BE2C (cell line): ENCODE data around the gene P3H4.
A peak's percentile ranks its signal among the peaks of the same experiment; 100 is the strongest.

ENCODE experiments used
- DNase-seq: peaks from one replicate; pipeline ENCODE4 v3.0.0-alpha.2; 2020
- H3K27me3 ChIP-seq: fragments of 250-450 bp; sonication (Bioruptor Pico); 2 replicates; pipeline ENCODE4 v1.5.1; 2020; ENCODE audit warnings: mild to moderate bottlenecking
- H3K36me3 ChIP-seq: fragments of 250-450 bp; sonication (Bioruptor Pico); 2 replicates; pipeline ENCODE4 v1.5.1; 2020; ENCODE audit warnings: mild to moderate bottlenecking
- H3K4me1 ChIP-seq: fragments of 250-450 bp; sonication (Bioruptor Pico); 2 replicates; pipeline ENCODE4 v1.5.1; 2020
- H3K4me3 ChIP-seq: 2 replicates; pipeline ENCODE4 v1.5.1; 2011; ENCODE audit warnings: low read depth, low read length
- H3K9me3 ChIP-seq: fragments of 250-450 bp; sonication (Bioruptor Pico); 2 replicates; pipeline ENCODE4 v1.5.1; 2020
- TF ChIP-seq, protein P1 (sequence below): IDR thresholded peaks from 2 replicates; pipeline ENCODE4 v1.5.1; 2012; ENCODE audit warnings: mild to moderate bottlenecking, low read depth, low read length

P3H4 gene

DNA sequence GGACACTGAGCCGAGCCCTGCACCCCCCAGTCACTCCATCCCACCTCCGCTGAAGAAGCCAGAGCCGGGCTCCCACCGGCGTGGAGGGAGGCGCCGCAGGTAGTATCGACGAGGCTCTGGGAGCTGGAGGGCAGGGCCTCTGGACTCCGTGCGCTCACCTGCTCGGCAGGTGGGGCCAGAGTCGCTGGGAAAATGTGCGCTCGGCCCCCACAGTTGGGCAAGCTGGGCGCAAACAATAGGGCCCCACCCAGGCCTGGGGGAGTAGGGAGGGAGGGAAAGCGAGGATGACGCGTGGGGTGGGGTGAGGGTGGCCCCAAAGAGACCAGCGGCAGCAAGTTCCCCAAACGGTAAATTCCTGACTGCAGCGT, 25.9 kb downstream of the P3H4 start:
- Histone ChIP-seq H3K4me1 (peaks cover 8% of the 10 kb centered on the region), H3K36me3 (no peaks in the 10 kb centered on the region), H3K9me3 (no peaks in the 10 kb centered on the region), H3K4me3 (peak overlapping the region; percentile 61), H3K27me3 (no peaks in the 10 kb centered on the region)
- TF ChIP-seq, protein P1, sequence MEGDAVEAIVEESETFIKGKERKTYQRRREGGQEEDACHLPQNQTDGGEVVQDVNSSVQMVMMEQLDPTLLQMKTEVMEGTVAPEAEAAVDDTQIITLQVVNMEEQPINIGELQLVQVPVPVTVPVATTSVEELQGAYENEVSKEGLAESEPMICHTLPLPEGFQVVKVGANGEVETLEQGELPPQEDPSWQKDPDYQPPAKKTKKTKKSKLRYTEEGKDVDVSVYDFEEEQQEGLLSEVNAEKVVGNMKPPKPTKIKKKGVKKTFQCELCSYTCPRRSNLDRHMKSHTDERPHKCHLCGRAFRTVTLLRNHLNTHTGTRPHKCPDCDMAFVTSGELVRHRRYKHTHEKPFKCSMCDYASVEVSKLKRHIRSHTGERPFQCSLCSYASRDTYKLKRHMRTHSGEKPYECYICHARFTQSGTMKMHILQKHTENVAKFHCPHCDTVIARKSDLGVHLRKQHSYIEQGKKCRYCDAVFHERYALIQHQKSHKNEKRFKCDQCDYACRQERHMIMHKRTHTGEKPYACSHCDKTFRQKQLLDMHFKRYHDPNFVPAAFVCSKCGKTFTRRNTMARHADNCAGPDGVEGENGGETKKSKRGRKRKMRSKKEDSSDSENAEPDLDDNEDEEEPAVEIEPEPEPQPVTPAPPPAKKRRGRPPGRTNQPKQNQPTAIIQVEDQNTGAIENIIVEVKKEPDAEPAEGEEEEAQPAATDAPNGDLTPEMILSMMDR = no peak
- no peak for DNase-seq

DNA sequence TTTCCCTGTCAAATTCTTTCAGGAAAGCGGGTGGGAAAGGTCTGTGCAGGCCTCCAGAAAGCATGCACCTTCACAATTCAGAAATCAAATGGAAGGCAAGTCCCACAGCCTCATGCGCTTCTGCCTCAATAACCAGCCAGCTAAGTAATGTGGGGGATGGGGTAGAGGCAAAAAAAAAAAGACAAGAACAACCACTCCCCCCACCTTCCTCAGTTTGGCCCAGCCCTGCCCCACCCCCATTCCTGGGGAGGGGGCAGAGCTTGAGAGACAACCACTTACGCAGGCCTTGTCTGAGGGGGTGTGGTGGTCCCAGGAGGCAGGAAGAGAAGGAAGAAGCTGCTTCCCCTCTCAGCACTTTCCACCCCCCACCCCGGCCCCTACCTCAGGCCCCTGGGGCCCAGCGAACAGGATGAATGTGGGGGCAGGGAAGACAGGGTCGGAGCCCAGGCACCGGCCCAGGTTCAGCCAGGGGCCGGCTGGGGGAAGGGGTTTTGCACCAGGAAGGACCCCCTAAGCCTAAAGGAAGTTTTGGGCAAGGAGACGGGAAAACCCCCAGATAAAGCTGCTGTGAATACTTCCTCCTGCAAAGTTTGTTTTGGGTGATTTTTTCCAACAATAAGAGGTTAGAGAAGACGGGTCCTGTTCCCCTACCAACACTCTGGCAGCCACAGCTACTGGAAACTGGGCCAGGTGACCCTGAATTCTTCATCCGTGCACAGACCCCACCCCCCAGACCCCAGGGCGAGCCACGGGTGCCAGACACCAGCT, 26.5 kb downstream of the P3H4 start:
- H3K9me3 ChIP-seq = no peaks in the 10 kb centered on the region
- TF ChIP-seq, protein P1 = no peak
- no peaks in the 10 kb centered on the region for H3K36me3 ChIP-seq
- DNase-seq = no peak
- no peaks in the 10 kb centered on the region for H3K27me3 ChIP-seq
- H3K4me3 ChIP-seq = peak overlapping the region; percentile 61
- peaks cover 8% of the 10 kb centered on the region for H3K4me1 ChIP-seq

DNA sequence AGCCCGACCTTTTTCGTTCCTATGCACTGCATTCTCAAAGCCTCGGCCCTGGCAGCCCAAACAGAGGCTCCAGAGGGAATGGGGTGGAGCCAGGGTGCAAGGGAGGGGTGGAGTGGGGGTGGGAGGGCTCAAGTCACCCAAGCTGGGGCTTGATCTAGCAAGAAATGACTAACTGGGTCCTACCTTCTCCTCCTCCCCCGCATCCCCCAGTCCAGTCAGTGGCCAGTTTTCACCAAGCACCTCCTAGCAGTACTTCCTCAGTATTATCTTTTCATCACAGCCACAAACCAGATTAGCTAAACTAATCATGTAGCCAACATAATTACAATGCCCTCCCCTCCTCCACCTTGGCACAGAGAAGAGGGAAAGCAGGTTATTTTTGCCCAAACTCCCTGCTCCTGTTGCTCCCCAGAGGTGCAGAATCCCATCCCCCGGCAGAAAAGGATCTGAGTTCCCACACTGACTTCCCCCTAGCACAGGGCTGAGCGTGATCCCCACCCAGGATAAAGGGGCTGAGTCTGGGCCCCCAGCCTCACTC, 27.5 kb downstream of the P3H4 start:
- Histone ChIP-seq H3K4me1 (peaks cover 8% of the 10 kb centered on the region), H3K4me3 (peak overlapping the region; percentile 61; the same call in 1 of the 2 replicates), H3K36me3 (no peaks in the 10 kb centered on the region), H3K27me3 (no peaks in the 10 kb centered on the region), H3K9me3 (no peaks in the 10 kb centered on the region)
- DNase-seq = peak; percentile 43
- TF ChIP-seq, protein P1 = no peak

DNA sequence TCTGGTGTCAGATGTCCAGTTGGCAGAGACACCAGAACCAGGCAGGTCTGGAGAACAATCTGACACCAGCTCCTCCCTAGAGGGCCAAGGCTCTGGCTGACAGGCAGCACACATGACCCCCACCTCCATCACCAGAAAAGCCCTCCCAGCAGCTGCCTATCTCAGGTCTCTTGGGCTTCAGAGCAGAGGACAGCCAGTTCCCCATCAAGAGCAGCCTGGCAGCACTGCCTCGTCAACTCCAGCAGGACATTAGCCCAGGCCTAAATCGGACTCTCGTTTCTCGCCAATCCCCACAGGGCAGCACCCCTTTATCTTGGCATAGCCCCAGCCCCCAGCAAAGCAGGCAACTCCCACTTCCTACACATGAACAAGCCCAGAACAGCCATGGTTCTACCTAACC, 29.6 kb downstream of the P3H4 start:
- no peak overlapping the region for H3K4me3 ChIP-seq
- no peaks in the 10 kb centered on the region for H3K36me3 ChIP-seq
- peaks cover 17% of the 10 kb centered on the region for H3K4me1 ChIP-seq
- no peak for DNase-seq
- TF ChIP-seq, protein P1 = no peak
- no peaks in the 10 kb centered on the region for H3K27me3 ChIP-seq
- H3K9me3 ChIP-seq = no peaks in the 10 kb centered on the region

DNA sequence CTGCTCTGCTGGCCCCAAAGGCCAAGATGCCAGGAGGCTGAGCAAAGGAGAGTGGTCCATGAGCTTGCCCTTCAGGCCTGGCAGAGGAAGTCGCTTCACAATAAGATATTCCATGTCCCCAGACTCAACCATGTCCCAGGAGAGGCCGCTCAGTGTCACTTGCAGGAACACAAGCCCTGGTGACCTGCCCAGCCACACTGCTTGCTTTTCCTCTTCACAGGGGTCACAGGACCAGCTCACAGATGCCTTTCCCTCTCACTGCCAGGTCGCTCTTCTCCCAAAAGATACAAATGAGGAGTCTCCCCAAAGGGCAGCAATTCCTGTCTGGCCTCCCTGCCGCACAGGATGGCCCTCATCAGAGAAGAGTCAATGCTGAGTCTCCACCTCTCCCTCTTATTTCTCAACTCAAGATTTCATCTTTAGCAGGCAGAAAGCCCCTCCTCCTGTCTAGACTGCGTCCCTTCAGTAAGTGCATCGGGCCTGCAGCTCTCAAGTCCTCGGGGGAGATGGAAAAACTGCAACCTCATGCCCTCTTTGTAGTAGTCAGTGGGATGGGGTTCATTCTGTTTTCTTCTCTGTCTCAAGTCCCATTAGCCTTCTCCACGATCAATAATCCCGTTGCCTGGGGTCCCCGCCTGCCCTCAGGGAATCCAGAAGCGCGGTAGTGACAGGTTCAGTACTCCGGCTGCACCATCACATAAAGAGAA, 30.2 kb downstream of the P3H4 start:
- no peak for DNase-seq
- H3K36me3 ChIP-seq = no peaks in the 10 kb centered on the region
- peaks cover 17% of the 10 kb centered on the region for H3K4me1 ChIP-seq
- H3K27me3 ChIP-seq = no peaks in the 10 kb centered on the region
- TF ChIP-seq, protein P1 = no peak
- no peaks in the 10 kb centered on the region for H3K9me3 ChIP-seq
- H3K4me3 ChIP-seq = no peak overlapping the region

DNA sequence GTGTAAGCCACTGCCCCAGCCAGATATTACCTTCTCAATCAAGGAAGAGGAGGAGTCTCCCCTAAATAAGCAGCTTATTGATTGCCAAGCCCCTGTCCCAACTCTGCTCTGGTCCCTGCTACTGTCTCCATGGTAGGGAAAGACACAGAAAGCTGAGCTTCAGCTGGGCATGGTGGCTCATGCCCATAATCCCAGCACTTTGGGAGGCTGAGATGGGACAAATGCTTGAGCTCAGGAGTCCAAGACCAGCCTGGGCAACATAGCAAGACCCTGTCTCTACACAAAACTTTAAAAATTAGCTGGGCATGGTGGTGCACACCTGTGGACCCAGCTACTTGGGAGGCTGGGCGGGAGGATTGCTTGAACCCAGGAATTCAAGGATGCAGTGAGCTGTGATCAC, 31.8 kb downstream of the P3H4 start:
- DNase-seq = no peak
- Histone ChIP-seq H3K4me3 (no peak overlapping the region), H3K36me3 (no peaks in the 10 kb centered on the region), H3K4me1 (peaks cover 17% of the 10 kb centered on the region), H3K9me3 (no peaks in the 10 kb centered on the region), H3K27me3 (no peaks in the 10 kb centered on the region)
- TF ChIP-seq, protein P1 = no peak
